ENCODE results near the gene CTDSP2. TPM values are rescaled to one million over a fixed set of nuclear protein-coding genes. Genes with fewer than 3 reads are reported as not detected.

CTDSP2 gene
- total RNA-seq, 4 donors from 2014 or later = 66.0 to 116 (median 83.4) TPM

DNA sequence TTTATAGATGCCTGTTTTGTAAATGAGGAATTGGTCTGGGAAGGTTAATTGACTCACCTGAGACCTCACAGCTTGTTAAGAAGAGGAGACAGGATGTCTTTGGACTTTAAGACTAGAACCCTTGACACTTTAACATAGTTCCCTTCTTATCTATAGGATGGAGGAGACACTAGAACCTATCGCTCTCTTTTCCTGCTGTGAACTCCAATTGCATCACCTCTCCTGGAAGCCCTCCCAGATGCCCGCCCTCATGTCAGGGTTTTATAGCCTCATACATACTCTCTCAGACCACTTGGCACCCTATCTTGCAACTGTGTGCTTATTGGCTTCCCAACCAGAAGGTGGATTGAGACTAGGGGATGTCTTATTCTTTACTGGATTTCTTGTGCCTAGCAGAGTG is 2.5 kb upstream of the CTDSP2 start:
- no peak for DNase-seq
- Histone ChIP-seq H3K4me1 (peaks cover 61 to 65% of the 10 kb centered on the region in 2 donors), H3K4me3 (no peak overlapping the region), H3K36me3 (no peaks in the 10 kb centered on the region), H3K9me3 (no peaks in the 10 kb centered on the region), H3K27me3 (no peaks in the 10 kb centered on the region), H3K27ac (peak overlapping the region; percentile 93 to 99 (median 98))
- TF ChIP-seq POLR2A (IDR thresholded peaks at IDR 0.05) = no peak
- TF ChIP-seq, protein P1, sequence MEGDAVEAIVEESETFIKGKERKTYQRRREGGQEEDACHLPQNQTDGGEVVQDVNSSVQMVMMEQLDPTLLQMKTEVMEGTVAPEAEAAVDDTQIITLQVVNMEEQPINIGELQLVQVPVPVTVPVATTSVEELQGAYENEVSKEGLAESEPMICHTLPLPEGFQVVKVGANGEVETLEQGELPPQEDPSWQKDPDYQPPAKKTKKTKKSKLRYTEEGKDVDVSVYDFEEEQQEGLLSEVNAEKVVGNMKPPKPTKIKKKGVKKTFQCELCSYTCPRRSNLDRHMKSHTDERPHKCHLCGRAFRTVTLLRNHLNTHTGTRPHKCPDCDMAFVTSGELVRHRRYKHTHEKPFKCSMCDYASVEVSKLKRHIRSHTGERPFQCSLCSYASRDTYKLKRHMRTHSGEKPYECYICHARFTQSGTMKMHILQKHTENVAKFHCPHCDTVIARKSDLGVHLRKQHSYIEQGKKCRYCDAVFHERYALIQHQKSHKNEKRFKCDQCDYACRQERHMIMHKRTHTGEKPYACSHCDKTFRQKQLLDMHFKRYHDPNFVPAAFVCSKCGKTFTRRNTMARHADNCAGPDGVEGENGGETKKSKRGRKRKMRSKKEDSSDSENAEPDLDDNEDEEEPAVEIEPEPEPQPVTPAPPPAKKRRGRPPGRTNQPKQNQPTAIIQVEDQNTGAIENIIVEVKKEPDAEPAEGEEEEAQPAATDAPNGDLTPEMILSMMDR (IDR thresholded peaks at IDR 0.05 in 4 of 5, conservative IDR thresholded peaks at IDR 0.05 in 1 of 5) = no peak
- intact Hi-C loops (cut with DNase I; ENCODE audit: low total_unique reads) = loop anchor here (5.0 kb wide), 2 partner anchors 327 to 1732 kb away; partner anchors contain the start of genes DDIT3, MBD6, RPL41 and ZC3H10
- no peak for ATAC-seq
- in situ Hi-C loops (cut with MboI; ENCODE audit: low sequenced_read_pairs in 4 of 4) = no loop called here

DNA sequence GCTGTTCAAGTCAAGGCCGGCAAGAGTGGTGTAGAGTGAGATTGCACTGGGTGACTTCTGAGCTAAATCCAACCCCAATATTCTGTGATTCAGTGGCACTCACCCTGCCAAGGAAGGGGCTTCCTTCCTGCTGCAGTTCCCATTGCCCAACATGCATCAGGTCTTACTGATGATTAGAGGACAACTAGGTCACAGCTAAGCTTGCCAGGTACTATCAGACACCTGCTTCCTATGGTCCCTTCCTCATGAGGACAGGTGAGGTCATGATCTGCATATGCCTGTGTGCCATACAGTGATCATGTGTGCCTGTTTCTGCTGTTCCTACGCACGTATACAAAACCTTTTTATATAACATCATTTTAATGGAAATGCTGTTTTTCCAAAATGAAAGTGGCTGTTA is 1.7 kb upstream of the CTDSP2 start:
- Histone ChIP-seq H3K4me3 (no peak overlapping the region), H3K4me1 (peaks cover 65 to 66% of the 10 kb centered on the region in 2 donors), H3K27me3 (no peaks in the 10 kb centered on the region), H3K27ac (peak overlapping the region; percentile 93 to 99 (median 98)), H3K9me3 (no peaks in the 10 kb centered on the region), H3K36me3 (no peaks in the 10 kb centered on the region)
- no peak for ATAC-seq
- in situ Hi-C loops (cut with MboI; ENCODE audit: low sequenced_read_pairs in 4 of 4) = no loop called here
- intact Hi-C loops (cut with DNase I; ENCODE audit: low total_unique reads) = loop anchor here (5.0 kb wide), 2 partner anchors 326 to 1731 kb away; partner anchors contain the start of genes DDIT3, MBD6, RPL41 and ZC3H10
- DNase-seq = no peak
- no peak for TF ChIP-seq POLR2A (IDR thresholded peaks at IDR 0.05)
- TF ChIP-seq, protein P1 (IDR thresholded peaks at IDR 0.05 in 4 of 5, conservative IDR thresholded peaks at IDR 0.05 in 1 of 5) = no peak

DNA sequence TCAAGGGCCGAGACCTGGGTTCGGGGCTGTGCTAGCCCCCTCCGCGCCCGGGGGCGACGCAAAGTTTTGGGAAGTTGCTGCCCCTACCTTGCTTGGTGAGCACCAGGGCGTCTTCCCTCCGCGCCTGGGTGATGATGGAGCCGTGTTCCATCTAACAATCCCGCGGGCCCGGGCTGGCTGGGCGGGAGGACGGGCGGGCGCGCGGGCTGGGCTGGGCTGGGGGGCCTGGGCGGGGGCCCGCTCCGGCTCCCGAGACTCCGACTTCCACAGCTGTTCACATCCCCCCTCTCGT is 298 bp downstream of the CTDSP2 start:
- Histone ChIP-seq H3K9me3 (no peaks in the 10 kb centered on the region), H3K27me3 (no peaks in the 10 kb centered on the region), H3K27ac (peak overlapping the region; percentile 93 to 99 (median 98)), H3K36me3 (no peaks in the 10 kb centered on the region), H3K4me3 (peak overlapping the region; percentile 82 to 98 (median 96)), H3K4me1 (peaks cover 69% of the 10 kb centered on the region in 2 donors)
- intact Hi-C loops (cut with DNase I; ENCODE audit: low total_unique reads) = loop anchor here (2.0 to 5.0 kb wide), 3 partner anchors 93 to 1729 kb away; partner anchors contain the start of genes CDK4, DDIT3, MBD6 and RPL41
- ATAC-seq (peak; percentile 2 to 4), DNase-seq (no peak)
- TF ChIP-seq, protein P1 (IDR thresholded peaks at IDR 0.05 in 4 of 5, conservative IDR thresholded peaks at IDR 0.05 in 1 of 5) = no peak
- no peak for TF ChIP-seq POLR2A (IDR thresholded peaks at IDR 0.05)
- in situ Hi-C loops (cut with MboI; ENCODE audit: low sequenced_read_pairs in 4 of 4) = no loop called here

- peak overlapping the region; percentile 82 to 98 (median 96) for H3K4me3 ChIP-seq
- no peaks in the 10 kb centered on the region for H3K36me3 ChIP-seq
- ATAC-seq (peak; percentile 27 to 30), DNase-seq (peak; percentile 66 to 84)
- H3K27ac ChIP-seq = peak overlapping the region; percentile 93 to 99 (median 98)
- H3K4me1 ChIP-seq = peaks cover 69 to 71% of the 10 kb centered on the region in 2 donors
- intact Hi-C loops (cut with DNase I; ENCODE audit: low total_unique reads) = loop anchor here (2.0 to 5.0 kb wide), 4 partner anchors 49 to 1728 kb away; partner anchors contain the start of genes CDK4, DDIT3, MBD6 and RPL41
- TF ChIP-seq POLR2A (IDR thresholded peaks at IDR 0.05) = peak; percentile 71 to 76
- TF ChIP-seq, protein P1 (IDR thresholded peaks at IDR 0.05 in 4 of 5, conservative IDR thresholded peaks at IDR 0.05 in 1 of 5) = no peak
- in situ Hi-C loops (cut with MboI; ENCODE audit: low sequenced_read_pairs in 4 of 4) = no loop called here
- no peaks in the 10 kb centered on the region for H3K9me3 ChIP-seq
- H3K27me3 ChIP-seq = no peaks in the 10 kb centered on the region
These were observed 848 bp downstream of the CTDSP2 start for GRCh38 chr12:57845478-57846284.
